ENCODE measurements around the gene IGF1R. TPM values are rescaled to one million over a fixed set of nuclear protein-coding genes. Genes with fewer than 3 reads are reported as not detected.
A peak's percentile ranks its signal among the peaks of the same experiment; 100 is the strongest.

Gene IGF1R
- total and polyA plus RNA-seq, 4 experiments from 2014 or later = 0.45 to 49.2 (median 25.1) TPM

- Histone ChIP-seq H3K27ac (ENCODE audit: low read depth, low read length) (no peak overlapping the region), H3K36me3 (ENCODE audit: insufficient read depth, low read length) (no peaks in the 10 kb centered on the region), H3K9me3 (ENCODE audit: control insufficient read depth in 1 of 2, low read length in 2 of 2) (no peaks in the 10 kb centered on the region), H3K27me3 (ENCODE audit: insufficient read depth, low read length) (no peaks in the 10 kb centered on the region), H3K4me3 (ENCODE audit: low read length in 2 of 2) (no peak overlapping the region), H3K4me1 (ENCODE audit: insufficient read depth, low read length) (peaks cover 7% of the 10 kb centered on the region)
- Mint-ChIP-seq H3K27ac (no peak overlapping the region), H3K4me3 (no peak overlapping the region), H3K36me3 (no peaks in the 10 kb centered on the region), H3K9me3 (no peaks in the 10 kb centered on the region), H3K4me1 (peaks cover 5 to 15% (median 9%) of the 10 kb centered on the region in 4 donors), H3K27me3 (peaks cover 2 to 4% of the 10 kb centered on the region in 2 donors)
- DNase-seq = no peak
- POLR2A ChIA-PET (ENCODE audit: partially characterized antibody) = no interaction called here
- CTCF ChIA-PET (ENCODE audit: partially characterized antibody) = interaction anchor here (0.6 to 7.2 kb wide), 2 partner anchors 100 to 198 kb away, joined by 5 to 137 read pairs; no protein-coding TSS in a partner anchor
- intact Hi-C loops (cut with micrococcal nuclease) = no loop called here
Observed at GRCh38 chr15:98782801-98783200, 134.5 kb downstream of the IGF1R start.

DNA sequence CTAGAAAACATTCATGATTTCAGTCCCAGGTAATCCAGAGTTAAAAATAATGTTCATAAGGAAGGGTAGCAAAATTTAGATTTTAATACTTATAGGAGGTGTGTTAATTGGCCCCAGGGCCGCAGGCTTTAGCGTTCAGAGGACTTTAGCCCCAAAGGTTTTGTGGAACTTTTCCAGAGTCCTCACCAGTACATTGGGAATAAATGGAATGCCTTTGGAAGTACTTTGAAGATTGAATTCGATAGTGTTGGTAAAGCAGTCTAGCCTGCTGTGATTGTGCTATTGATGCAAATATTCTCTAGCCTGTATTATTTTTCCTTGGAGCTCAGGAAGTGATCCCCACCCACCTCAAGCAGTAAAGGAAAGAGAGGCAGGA lies 137.1 kb downstream of the IGF1R start:
- ChIA-PET CTCF (ENCODE audit: partially characterized antibody) (interaction anchor here (1.0 kb wide), 1 partner anchor 47 kb away, joined by 3 read pairs; no protein-coding TSS in a partner anchor), POLR2A (ENCODE audit: partially characterized antibody) (no interaction called here)
- H3K27ac ChIP-seq (ENCODE audit: low read depth, low read length) = no peak overlapping the region
- no peak overlapping the region for H3K27ac Mint-ChIP-seq
- no peak for DNase-seq
- H3K4me1 ChIP-seq (ENCODE audit: insufficient read depth, low read length) = no peaks in the 10 kb centered on the region
- H3K27me3 Mint-ChIP-seq = peaks cover 0 to 1% of the 10 kb centered on the region in 2 donors
- intact Hi-C loops (cut with micrococcal nuclease) = no loop called here
- H3K4me3 Mint-ChIP-seq = no peak overlapping the region
- no peaks in the 10 kb centered on the region for H3K27me3 ChIP-seq (ENCODE audit: insufficient read depth, low read length)
- H3K36me3 Mint-ChIP-seq = no peaks in the 10 kb centered on the region
- H3K36me3 ChIP-seq (ENCODE audit: insufficient read depth, low read length) = no peaks in the 10 kb centered on the region
- peaks cover 0 to 16% (median 6%) of the 10 kb centered on the region in 4 donors for H3K4me1 Mint-ChIP-seq
- no peaks in the 10 kb centered on the region for H3K9me3 ChIP-seq (ENCODE audit: control insufficient read depth in 1 of 2, low read length in 2 of 2)
- no peaks in the 10 kb centered on the region for H3K9me3 Mint-ChIP-seq
- H3K4me3 ChIP-seq (ENCODE audit: low read length in 2 of 2) = no peak overlapping the region

DNA sequence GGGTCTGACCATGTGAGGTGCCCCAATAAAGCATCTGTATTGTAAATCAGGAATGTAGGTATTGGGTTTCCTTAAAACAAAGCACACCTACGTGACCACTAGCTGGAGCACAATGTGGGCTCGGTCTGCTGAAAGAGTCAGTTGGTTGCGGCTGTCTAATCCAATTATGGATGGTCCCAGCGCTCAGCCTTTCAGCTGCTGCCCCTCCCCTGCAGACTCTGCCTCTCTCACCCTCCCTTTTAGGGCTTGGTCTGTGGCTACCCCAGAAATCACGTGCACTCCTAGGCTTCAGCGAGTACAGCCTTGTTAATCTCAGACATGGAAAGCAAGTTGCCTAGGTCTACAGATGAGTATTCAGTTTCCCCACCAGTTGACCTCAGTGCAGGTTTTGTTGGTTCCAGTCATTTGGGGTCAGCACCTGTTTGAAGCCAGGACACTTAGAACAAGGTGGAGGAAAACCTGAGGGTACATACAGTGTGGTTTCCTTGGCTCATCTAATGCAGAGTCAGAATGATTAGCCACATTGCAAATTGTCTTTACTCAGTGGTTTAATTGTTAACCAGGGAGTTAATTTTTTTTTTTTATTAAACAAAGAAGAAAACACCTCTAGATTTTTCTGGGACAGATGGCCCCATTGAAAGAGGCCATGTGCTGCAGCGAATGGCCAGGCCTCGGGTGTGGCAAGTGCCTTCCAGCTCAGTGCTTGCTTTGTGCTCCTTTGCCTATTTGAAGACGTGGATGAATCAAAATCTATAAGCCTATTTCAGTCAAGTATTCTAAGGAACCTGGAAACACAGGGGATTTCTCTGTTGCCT lies 137.7 kb downstream of the IGF1R start:
- ChIA-PET POLR2A (ENCODE audit: partially characterized antibody) (no interaction called here), CTCF (ENCODE audit: partially characterized antibody) (interaction anchor here (1.0 kb wide), 1 partner anchor 46 kb away, joined by 3 read pairs; no protein-coding TSS in a partner anchor)
- Histone ChIP-seq H3K27me3 (ENCODE audit: insufficient read depth, low read length) (no peaks in the 10 kb centered on the region), H3K4me1 (ENCODE audit: insufficient read depth, low read length) (no peaks in the 10 kb centered on the region), H3K27ac (ENCODE audit: low read depth, low read length) (no peak overlapping the region), H3K36me3 (ENCODE audit: insufficient read depth, low read length) (no peaks in the 10 kb centered on the region), H3K4me3 (ENCODE audit: low read length in 2 of 2) (no peak overlapping the region), H3K9me3 (ENCODE audit: control insufficient read depth in 1 of 2, low read length in 2 of 2) (no peaks in the 10 kb centered on the region)
- DNase-seq = no peak
- intact Hi-C loops (cut with micrococcal nuclease) = no loop called here
- no peak overlapping the region for H3K27ac Mint-ChIP-seq
- peaks cover 0 to 16% (median 6%) of the 10 kb centered on the region in 4 donors for H3K4me1 Mint-ChIP-seq
- peaks cover 0 to 1% of the 10 kb centered on the region in 2 donors for H3K27me3 Mint-ChIP-seq
- H3K36me3 Mint-ChIP-seq = no peaks in the 10 kb centered on the region
- no peaks in the 10 kb centered on the region for H3K9me3 Mint-ChIP-seq
- H3K4me3 Mint-ChIP-seq = no peak overlapping the region

GRCh38 chr15:98786717-98787116 lies 138.4 kb downstream of the IGF1R start:
- no peaks in the 10 kb centered on the region for H3K36me3 ChIP-seq (ENCODE audit: insufficient read depth, low read length)
- ChIA-PET POLR2A (ENCODE audit: partially characterized antibody) (no interaction called here), CTCF (ENCODE audit: partially characterized antibody) (no interaction called here)
- DNase-seq = no peak
- no peak overlapping the region for H3K27ac ChIP-seq (ENCODE audit: low read depth, low read length)
- Mint-ChIP-seq H3K27me3 (peaks cover 0 to 1% of the 10 kb centered on the region in 2 donors), H3K36me3 (no peaks in the 10 kb centered on the region), H3K4me1 (peaks cover 0 to 16% (median 6%) of the 10 kb centered on the region in 4 donors), H3K4me3 (no peak overlapping the region), H3K27ac (no peak overlapping the region), H3K9me3 (no peaks in the 10 kb centered on the region)
- intact Hi-C loops (cut with micrococcal nuclease) = no loop called here
- H3K4me3 ChIP-seq (ENCODE audit: low read length in 2 of 2) = no peak overlapping the region
- no peaks in the 10 kb centered on the region for H3K4me1 ChIP-seq (ENCODE audit: insufficient read depth, low read length)
- no peaks in the 10 kb centered on the region for H3K27me3 ChIP-seq (ENCODE audit: insufficient read depth, low read length)
- H3K9me3 ChIP-seq (ENCODE audit: control insufficient read depth in 1 of 2, low read length in 2 of 2) = no peaks in the 10 kb centered on the region

- POLR2A ChIA-PET (ENCODE audit: partially characterized antibody) = no interaction called here
- DNase-seq = no peak
- Mint-ChIP-seq H3K36me3 (no peaks in the 10 kb centered on the region), H3K27me3 (peaks cover 0 to 1% of the 10 kb centered on the region in 2 donors), H3K4me3 (no peak overlapping the region), H3K4me1 (peaks cover 1 to 16% (median 6%) of the 10 kb centered on the region in 4 donors), H3K27ac (no peak overlapping the region), H3K9me3 (no peaks in the 10 kb centered on the region)
- Histone ChIP-seq H3K36me3 (ENCODE audit: insufficient read depth, low read length) (no peaks in the 10 kb centered on the region), H3K27me3 (ENCODE audit: insufficient read depth, low read length) (no peaks in the 10 kb centered on the region), H3K4me1 (ENCODE audit: insufficient read depth, low read length) (no peaks in the 10 kb centered on the region), H3K9me3 (ENCODE audit: control insufficient read depth in 1 of 2, low read length in 2 of 2) (no peaks in the 10 kb centered on the region), H3K27ac (ENCODE audit: low read depth, low read length) (no peak overlapping the region), H3K4me3 (ENCODE audit: low read length in 2 of 2) (no peak overlapping the region)
- intact Hi-C loops (cut with micrococcal nuclease) = no loop called here
- CTCF ChIA-PET (ENCODE audit: partially characterized antibody) = no interaction called here
Observed at GRCh38 chr15:98787194-98787593, 138.9 kb downstream of the IGF1R start.

DNA sequence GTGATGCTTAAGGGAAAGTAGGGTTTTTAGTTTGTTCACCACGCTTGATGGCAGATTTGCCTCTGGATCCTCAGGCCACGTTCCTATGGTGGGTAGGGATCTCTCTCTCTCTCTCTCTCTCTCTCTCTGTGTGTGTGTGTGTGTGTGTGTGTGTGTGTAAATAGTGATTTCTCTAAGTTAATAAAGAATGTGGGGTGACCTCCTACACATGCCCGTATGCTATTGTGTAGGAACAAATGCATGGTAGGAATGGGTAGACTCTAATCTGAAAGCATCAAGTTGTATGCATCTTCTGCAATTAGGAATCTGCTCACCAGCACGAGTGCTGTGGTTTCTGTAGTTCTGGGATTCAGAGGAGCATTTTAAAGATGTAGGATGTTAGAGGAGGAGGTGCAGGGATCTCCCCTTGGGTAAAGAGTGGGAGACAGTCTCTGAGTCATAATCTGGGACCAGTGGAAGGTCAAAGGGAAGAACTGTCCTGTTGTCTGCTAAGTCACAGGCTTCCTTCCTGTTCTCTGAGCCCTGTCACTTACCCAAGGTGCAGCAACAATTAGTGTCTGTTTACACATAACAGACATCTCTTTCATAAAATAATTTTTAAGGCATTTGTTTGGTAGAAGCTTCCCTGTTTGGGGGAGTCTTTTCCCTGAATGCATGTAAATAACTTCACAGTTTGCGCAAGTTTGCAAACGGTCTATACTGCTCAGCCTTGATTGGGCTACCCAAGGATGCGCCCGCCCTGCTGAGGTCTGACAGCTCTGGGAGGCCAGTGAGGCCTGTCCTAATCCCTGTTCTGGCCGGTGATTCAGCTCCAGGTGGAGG lies 139.8 kb downstream of the IGF1R start:
- DNase-seq = no peak
- CTCF ChIA-PET (ENCODE audit: partially characterized antibody) = no interaction called here

DNA sequence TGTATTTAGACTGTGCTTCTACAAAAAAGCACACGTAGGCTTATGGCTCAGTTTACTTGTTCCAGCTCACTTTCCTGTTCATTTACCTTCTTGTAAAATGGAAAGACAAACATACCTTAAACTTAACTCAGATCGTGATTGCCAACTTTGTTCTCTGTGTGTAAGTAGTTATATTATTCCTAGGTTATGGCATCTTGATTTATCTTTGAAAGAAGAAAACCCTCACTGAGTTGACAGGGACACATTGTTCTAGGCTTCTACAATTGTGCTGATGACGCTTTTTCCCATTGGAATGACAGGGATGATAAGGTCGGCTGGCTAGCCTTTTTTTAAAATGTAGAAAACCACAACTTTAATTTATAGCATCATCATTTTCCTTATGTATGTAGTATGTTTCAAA lies 140.7 kb downstream of the IGF1R start:
- H3K9me3 ChIP-seq (ENCODE audit: control insufficient read depth in 1 of 2, low read length in 2 of 2) = no peaks in the 10 kb centered on the region
- no peaks in the 10 kb centered on the region for H3K9me3 Mint-ChIP-seq
- intact Hi-C loops (cut with micrococcal nuclease) = no loop called here
- no peak overlapping the region for H3K27ac Mint-ChIP-seq
- H3K4me1 ChIP-seq (ENCODE audit: insufficient read depth, low read length) = no peaks in the 10 kb centered on the region
- no peaks in the 10 kb centered on the region for H3K27me3 ChIP-seq (ENCODE audit: insufficient read depth, low read length)
- no peak overlapping the region for H3K4me3 Mint-ChIP-seq
- no peak overlapping the region for H3K4me3 ChIP-seq (ENCODE audit: low read length in 2 of 2)
- CTCF ChIA-PET (ENCODE audit: partially characterized antibody) = no interaction called here
- H3K4me1 Mint-ChIP-seq = peaks cover 1 to 16% (median 6%) of the 10 kb centered on the region in 4 donors
- POLR2A ChIA-PET (ENCODE audit: partially characterized antibody) = no interaction called here
- no peak for DNase-seq
- H3K27ac ChIP-seq (ENCODE audit: low read depth, low read length) = no peak overlapping the region
- H3K27me3 Mint-ChIP-seq = peaks cover 0 to 1% of the 10 kb centered on the region in 2 donors
- no peaks in the 10 kb centered on the region for H3K36me3 Mint-ChIP-seq
- H3K36me3 ChIP-seq (ENCODE audit: insufficient read depth, low read length) = no peaks in the 10 kb centered on the region

More for the DNA sequence above, 139.8 kb downstream of the IGF1R start:
- intact Hi-C loops (cut with micrococcal nuclease) = no loop called here
- H3K36me3 Mint-ChIP-seq = no peaks in the 10 kb centered on the region
- no peaks in the 10 kb centered on the region for H3K27me3 ChIP-seq (ENCODE audit: insufficient read depth, low read length)
- H3K9me3 ChIP-seq (ENCODE audit: control insufficient read depth in 1 of 2, low read length in 2 of 2) = no peaks in the 10 kb centered on the region
- no peaks in the 10 kb centered on the region for H3K4me1 ChIP-seq (ENCODE audit: insufficient read depth, low read length)
- no peaks in the 10 kb centered on the region for H3K36me3 ChIP-seq (ENCODE audit: insufficient read depth, low read length)
- H3K27me3 Mint-ChIP-seq = peaks cover 0 to 1% of the 10 kb centered on the region in 2 donors
- no peak overlapping the region for H3K27ac ChIP-seq (ENCODE audit: low read depth, low read length)
- H3K9me3 Mint-ChIP-seq = no peaks in the 10 kb centered on the region
- no peak overlapping the region for H3K27ac Mint-ChIP-seq
- POLR2A ChIA-PET (ENCODE audit: partially characterized antibody) = no interaction called here
- H3K4me1 Mint-ChIP-seq = peaks cover 1 to 16% (median 7%) of the 10 kb centered on the region in 4 donors
- peak overlapping the region in 1 of 8 donors; percentile 43 for H3K4me3 Mint-ChIP-seq
- H3K4me3 ChIP-seq (ENCODE audit: low read length in 2 of 2) = no peak overlapping the region
